C4-2B (cell line): ENCODE measurements around the gene DBH.

Experiments used
- H3K27ac ChIP-seq: fragments of 450-650 bp; 2 replicates; pipeline ENCODE4 v1.5.1; 2017
- CTCF ChIP-seq: fragments of 450-650 bp; conservative IDR thresholded peaks from 2 replicates; pipeline ENCODE4 v1.5.1; 2017; ENCODE audit warnings: mild to moderate bottlenecking
- ZFX ChIP-seq: fragments of 450-650 bp; IDR thresholded peaks from 2 replicates; pipeline ENCODE4 v1.6.1; 2017

The DBH gene

GRCh38 chr9:133605446-133605845 lies 30.7 kb upstream of the DBH start:
- H3K27ac ChIP-seq: no peak overlapping the region
- no peak for TF ChIP-seq CTCF
- TF ChIP-seq ZFX: no peak

DNA sequence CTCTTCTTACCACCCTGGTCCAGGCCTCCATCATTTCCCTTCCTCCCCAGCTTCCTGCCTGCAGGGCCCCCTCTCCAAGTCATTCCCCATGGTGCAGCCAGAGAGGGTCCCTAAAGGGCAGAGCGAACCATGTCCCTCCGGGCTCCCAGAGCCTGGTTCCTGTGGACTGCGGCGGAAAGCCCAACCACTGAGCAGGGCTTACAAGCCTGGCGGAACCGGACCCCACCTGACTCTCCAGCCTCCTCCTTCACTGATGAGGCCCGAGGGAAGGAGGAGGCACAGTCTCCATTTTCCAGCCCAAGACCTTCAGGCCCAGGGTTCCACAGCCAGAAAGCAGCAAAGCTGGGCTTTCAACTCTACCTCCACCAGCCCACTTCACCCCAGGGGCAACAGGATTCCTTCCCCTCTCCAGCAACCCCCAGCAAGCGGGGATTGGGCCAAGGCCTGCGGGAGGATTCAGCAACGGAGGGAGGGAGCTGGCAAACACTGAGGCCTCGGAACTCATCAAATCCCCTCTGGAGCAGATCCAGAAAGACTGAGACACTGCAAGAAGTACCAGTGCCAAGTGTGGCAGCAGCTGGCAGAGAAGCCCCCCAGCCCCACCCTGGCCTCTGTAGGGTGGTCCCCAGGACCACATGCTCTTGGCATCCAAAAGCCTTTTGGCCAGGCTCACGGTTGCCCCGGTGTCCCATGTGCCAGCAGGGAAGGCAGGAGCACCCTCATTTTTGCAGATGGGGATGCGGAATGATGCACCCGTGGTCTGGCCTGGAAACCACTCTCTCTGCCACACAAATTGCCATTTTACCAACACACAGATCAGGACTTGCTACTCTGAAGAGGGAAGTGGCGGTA lies 30.1 kb upstream of the DBH start:
- no peak for TF ChIP-seq CTCF
- no peak for TF ChIP-seq ZFX
- H3K27ac ChIP-seq: no peak overlapping the region

- H3K27ac ChIP-seq: no peak overlapping the region
- TF ChIP-seq ZFX: no peak
- TF ChIP-seq CTCF: no peak
These were observed 29.5 kb upstream of the DBH start for GRCh38 chr9:133606708-133607025.

GRCh38 chr9:133607381-133607780 lies 28.8 kb upstream of the DBH start:
- TF ChIP-seq ZFX (no peak), CTCF (no peak)
- no peak overlapping the region for H3K27ac ChIP-seq

- H3K27ac ChIP-seq: no peak overlapping the region
- TF ChIP-seq ZFX: no peak
- TF ChIP-seq CTCF: no peak
These were observed 28.2 kb upstream of the DBH start for GRCh38 chr9:133607976-133608375.

DNA sequence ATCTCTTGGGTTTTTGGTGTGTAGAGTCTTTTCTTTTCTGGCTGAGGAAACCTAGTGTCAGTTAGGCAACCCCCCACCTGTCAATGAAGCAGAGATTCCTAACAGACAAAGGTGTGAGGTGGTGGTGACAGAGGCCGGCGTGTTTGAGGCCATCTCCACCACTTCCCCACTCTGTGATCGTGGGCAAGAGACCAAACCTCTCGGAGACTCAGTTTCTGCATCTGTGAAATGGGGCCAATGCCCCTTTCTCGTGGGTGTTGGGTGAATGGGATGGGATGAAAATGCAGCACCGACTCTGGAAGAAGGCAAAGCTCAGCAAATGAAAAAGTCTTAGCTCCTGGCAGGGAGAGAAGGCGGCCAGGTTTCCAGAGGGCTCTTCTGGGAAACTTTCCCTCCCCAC lies 27.8 kb upstream of the DBH start:
- no peak for TF ChIP-seq CTCF
- no peak for TF ChIP-seq ZFX
- no peak overlapping the region for H3K27ac ChIP-seq

- TF ChIP-seq ZFX (no peak), CTCF (no peak)
- H3K27ac ChIP-seq: no peak overlapping the region
These were observed 27.3 kb upstream of the DBH start for GRCh38 chr9:133608889-133609288.
